ENCODE results near the gene PSMD12. TPM values are rescaled to one million over a fixed set of nuclear protein-coding genes. Genes with fewer than 3 reads are reported as not detected.

Gene PSMD12
- total RNA-seq, 1 donor from 2014 or later, result 54.6 TPM

DNA sequence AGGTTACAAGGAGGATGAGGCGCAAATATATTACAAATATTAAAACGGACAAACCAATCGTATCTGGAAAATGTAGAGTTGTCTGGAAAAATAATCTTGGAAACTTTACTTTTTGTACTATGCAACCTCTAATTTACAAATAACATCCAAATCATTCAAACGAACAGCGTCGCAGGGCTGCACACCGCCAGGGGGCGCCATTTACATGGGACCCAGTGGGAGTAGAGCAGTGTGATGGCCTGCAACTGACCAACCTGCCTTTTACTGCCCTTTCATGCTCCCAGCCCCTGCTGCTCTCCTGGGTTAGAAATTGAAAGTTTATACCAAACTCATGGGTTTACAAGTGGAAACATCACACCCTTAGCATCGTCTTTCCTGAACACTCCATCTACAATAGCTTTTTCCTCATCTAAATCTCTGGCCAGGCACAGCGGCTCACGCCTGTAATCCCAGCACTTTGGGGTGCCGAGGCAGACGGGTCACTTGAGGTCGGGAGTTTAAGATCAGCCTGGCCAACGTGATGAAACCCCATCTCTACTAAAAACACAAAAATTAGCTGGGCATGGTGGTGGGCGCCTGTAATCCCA, 20.7 kb upstream of the PSMD12 start:
- ATAC-seq (ENCODE audit: low read depth) (no peak), DNase-seq (no peak)
- CTCF ChIA-PET, result interaction anchor here (0.7 to 1.4 kb wide), 6 partner anchors 11 to 238 kb away, joined by 3 to 7 read pairs (median 3); partner anchors contain the start of gene PITPNC1
- Mint-ChIP-seq H3K36me3 (ENCODE audit: low read depth) (no peaks in the 10 kb centered on the region), H3K27me3 (no peaks in the 10 kb centered on the region), H3K4me3 (no peak overlapping the region), H3K4me1 (peaks cover 20% of the 10 kb centered on the region), H3K9me3 (no peaks in the 10 kb centered on the region), H3K27ac (no peak overlapping the region)
- POLR2A ChIA-PET, result interaction anchor here (0.5 kb wide), 1 partner anchor 316 kb away, joined by 3 read pairs; no protein-coding TSS in a partner anchor
- intact Hi-C loops (cut with micrococcal nuclease), result no loop called here
- TF ChIP-seq CTCF (IDR thresholded peaks at IDR 0.05), result no peak

GRCh38 chr17:67385122-67385988, 19.0 kb upstream of the PSMD12 start:
- H3K4me3 Mint-ChIP-seq, result no peak overlapping the region
- ChIA-PET POLR2A (interaction anchor here (0.6 kb wide), 1 partner anchor 186 kb away, joined by 3 read pairs; no protein-coding TSS in a partner anchor), CTCF (interaction anchor here (1.5 kb wide), 1 partner anchor 71 kb away, joined by 3 read pairs; no protein-coding TSS in a partner anchor)
- H3K36me3 Mint-ChIP-seq (ENCODE audit: low read depth), result no peaks in the 10 kb centered on the region
- no peak overlapping the region for H3K27ac Mint-ChIP-seq
- DNase-seq, result no peak
- no peak for TF ChIP-seq CTCF (IDR thresholded peaks at IDR 0.05)
- H3K4me1 Mint-ChIP-seq, result peaks cover 11% of the 10 kb centered on the region
- no peaks in the 10 kb centered on the region for H3K27me3 Mint-ChIP-seq
- no peak for ATAC-seq (ENCODE audit: low read depth)
- no peaks in the 10 kb centered on the region for H3K9me3 Mint-ChIP-seq
- intact Hi-C loops (cut with micrococcal nuclease), result no loop called here

DNA sequence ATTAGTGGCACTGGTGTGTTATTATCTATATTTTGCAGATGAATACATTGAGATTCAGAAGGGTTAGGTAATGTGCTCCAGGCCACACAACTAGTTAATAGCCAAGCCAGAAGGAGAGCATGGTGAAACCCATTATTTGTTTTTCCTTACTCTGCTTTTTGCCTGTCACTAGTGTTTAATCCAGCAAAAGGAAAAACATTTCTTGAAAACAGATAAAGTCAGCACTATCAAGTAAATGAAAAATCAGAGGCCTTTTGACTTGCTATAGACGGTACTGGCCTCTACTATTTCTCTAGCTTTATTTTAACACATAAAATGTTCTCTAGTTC, 15.5 kb upstream of the PSMD12 start:
- no peak for TF ChIP-seq CTCF (IDR thresholded peaks at IDR 0.05)
- intact Hi-C loops (cut with micrococcal nuclease), result no loop called here
- CTCF ChIA-PET, result no interaction called here
- peaks cover 11% of the 10 kb centered on the region for H3K4me1 Mint-ChIP-seq
- H3K27me3 Mint-ChIP-seq, result no peaks in the 10 kb centered on the region
- no peak overlapping the region for H3K4me3 Mint-ChIP-seq
- no peaks in the 10 kb centered on the region for H3K36me3 Mint-ChIP-seq (ENCODE audit: low read depth)
- DNase-seq (no peak), ATAC-seq (ENCODE audit: low read depth) (no peak)
- no peak overlapping the region for H3K27ac Mint-ChIP-seq
- POLR2A ChIA-PET, result interaction anchor here (0.7 kb wide), 1 partner anchor 85 kb away, joined by 3 read pairs; no protein-coding TSS in a partner anchor
- H3K9me3 Mint-ChIP-seq, result no peaks in the 10 kb centered on the region

GRCh38 chr17:67379251-67379630, 12.9 kb upstream of the PSMD12 start:
- Mint-ChIP-seq H3K9me3 (no peaks in the 10 kb centered on the region), H3K27me3 (no peaks in the 10 kb centered on the region), H3K4me3 (peak overlapping the region; percentile 85), H3K36me3 (ENCODE audit: low read depth) (no peaks in the 10 kb centered on the region), H3K27ac (peak overlapping the region; percentile 73), H3K4me1 (peaks cover 25% of the 10 kb centered on the region)
- POLR2A ChIA-PET, result interaction anchor here (0.6 to 1.6 kb wide), 2 partner anchors 223 to 438 kb away, joined by 5 to 7 read pairs; no protein-coding TSS in a partner anchor
- ATAC-seq (ENCODE audit: low read depth) (no peak), DNase-seq (no peak)
- intact Hi-C loops (cut with micrococcal nuclease), result loop anchor here (2.0 to 10.0 kb wide), 4 partner anchors 14 to 1184 kb away; partner anchors contain the start of gene CEP112
- TF ChIP-seq CTCF (IDR thresholded peaks at IDR 0.05), result no peak
- CTCF ChIA-PET, result interaction anchor here (0.9 to 6.6 kb wide), 6 partner anchors 12 to 307 kb away, joined by 3 to 85 read pairs (median 4); partner anchors contain the start of gene PSMD12

Measured in activated B cell treated with CpG ODN at 0.5 μM for 24 hours (primary cell).